Stimulated activated naive CD8-positive, alpha-beta T cell treated with anti-CD3 and anti-CD28 coated beads, Interleukin-15, amount 100 ng/mL, for 72 hours (primary cell): ENCODE data around the gene UGGT2.
"Not testable (repeated sequence)": the region's sequence is repeated elsewhere in the genome, so short reads cannot be mapped to it uniquely, and the experiment has no call there.

Experiments
- ATAC-seq: fragments of 150-1000 bp; cut with Tn5 transposase; 2 replicates; pipeline ENCODE4 v1.10.0; 2021; ENCODE audit warnings: mild to moderate bottlenecking, moderate library complexity
- DNase-seq, 2 donors: peaks; one replicate each; pipeline ENCODE4 v3.0.0; 2021 to 2022
- H3K27ac Mint-ChIP-seq, 2 donors: one replicate each; pipeline ENCODE4 v1.8.0; 2022; ENCODE audit warnings: mild to moderate bottlenecking in 2 of 2, mixed read lengths in 2 of 2, moderate library complexity in 2 of 2
- H3K27me3 Mint-ChIP-seq: one replicate; pipeline ENCODE4 v1.8.0; 2022; ENCODE audit warnings: mixed read lengths
- H3K4me1 Mint-ChIP-seq: one replicate; pipeline ENCODE4 v1.8.0; 2022; ENCODE audit warnings: mild to moderate bottlenecking, mixed read lengths
- H3K4me3 Mint-ChIP-seq, 2 donors: one replicate each; pipeline ENCODE4 v1.8.0; 2022; ENCODE audit warnings: mild to moderate bottlenecking in 2 of 2, mixed read lengths in 2 of 2, moderate library complexity in 1 of 2
- H3K9me3 Mint-ChIP-seq, 2 donors: one replicate each; pipeline ENCODE4 v1.8.0; 2022; ENCODE audit warnings: mixed read lengths in 2 of 2

The UGGT2 gene

DNA sequence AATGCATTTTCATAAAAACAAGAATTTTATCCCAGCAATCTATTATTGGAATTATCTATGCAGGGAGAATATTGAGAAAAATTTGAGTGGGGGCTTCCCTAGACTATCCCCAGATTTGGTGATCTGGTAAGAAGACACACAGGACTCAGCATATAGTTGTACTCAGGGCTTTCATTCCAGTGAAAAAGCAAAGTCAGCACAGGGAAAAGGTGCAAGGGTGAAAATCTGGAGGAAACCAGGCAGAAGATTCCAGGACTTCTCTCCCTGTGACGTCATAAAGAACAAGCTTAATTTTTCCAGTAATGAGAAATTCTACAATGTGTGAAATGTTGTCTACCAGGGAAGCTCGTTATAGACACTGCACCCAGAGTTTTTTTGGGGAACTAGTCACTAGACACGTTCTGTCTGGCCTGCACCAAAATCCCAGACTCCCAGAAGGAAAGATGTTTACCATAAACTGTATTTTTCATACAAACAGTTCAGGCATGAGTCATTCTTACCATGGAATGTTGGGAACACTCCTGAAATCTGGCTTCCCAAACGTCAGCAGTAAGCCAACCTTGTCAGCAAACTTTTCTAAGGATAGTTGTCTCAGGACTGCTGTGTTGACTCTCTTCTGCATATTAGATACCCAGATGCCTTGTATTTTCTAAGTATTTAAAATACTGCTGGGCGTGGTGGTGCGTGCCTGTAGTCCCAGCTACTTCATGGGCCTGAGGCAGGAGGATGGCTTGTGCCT lies 268.9 kb downstream of the UGGT2 start:
- Mint-ChIP-seq H3K4me1 (no peaks in the 10 kb centered on the region), H3K27ac (no peak overlapping the region), H3K9me3 (no peaks in the 10 kb centered on the region), H3K4me3 (no peak overlapping the region), H3K27me3 (no peaks in the 10 kb centered on the region)
- DNase-seq (no peak), ATAC-seq (no peak)

GRCh38 chr13:95783747-95784146 lies 269.5 kb downstream of the UGGT2 start:
- H3K9me3 Mint-ChIP-seq = no peaks in the 10 kb centered on the region
- DNase-seq (no peak), ATAC-seq (no peak)
- H3K4me1 Mint-ChIP-seq = no peaks in the 10 kb centered on the region
- no peaks in the 10 kb centered on the region for H3K27me3 Mint-ChIP-seq
- no peak overlapping the region for H3K4me3 Mint-ChIP-seq
- H3K27ac Mint-ChIP-seq = no peak overlapping the region

GRCh38 chr13:95781940-95782339 lies 271.3 kb downstream of the UGGT2 start:
- ATAC-seq, H3K27me3 Mint-ChIP-seq, H3K4me3 Mint-ChIP-seq, H3K4me1 Mint-ChIP-seq, H3K9me3 Mint-ChIP-seq, DNase-seq, H3K27ac Mint-ChIP-seq: not testable (repeated sequence)

GRCh38 chr13:95781016-95781415 lies 272.2 kb downstream of the UGGT2 start:
- no peaks in the 10 kb centered on the region for H3K27me3 Mint-ChIP-seq

GRCh38 chr13:95779522-95779921 lies 273.7 kb downstream of the UGGT2 start:
- no peak for ATAC-seq
- H3K27me3 Mint-ChIP-seq = no peaks in the 10 kb centered on the region
- no peak for DNase-seq
- H3K4me3 Mint-ChIP-seq = no peak overlapping the region
- H3K9me3 Mint-ChIP-seq = no peaks in the 10 kb centered on the region
- peaks cover under 1% of the 10 kb centered on the region for H3K4me1 Mint-ChIP-seq
- H3K27ac Mint-ChIP-seq = no peak overlapping the region

More at GRCh38 chr13:95781016-95781415, 272.2 kb downstream of the UGGT2 start:
- ATAC-seq (no peak), DNase-seq (no peak)
- Mint-ChIP-seq H3K4me1 (no peaks in the 10 kb centered on the region), H3K4me3 (no peak overlapping the region), H3K27ac (no peak overlapping the region), H3K9me3 (no peaks in the 10 kb centered on the region)

DNA sequence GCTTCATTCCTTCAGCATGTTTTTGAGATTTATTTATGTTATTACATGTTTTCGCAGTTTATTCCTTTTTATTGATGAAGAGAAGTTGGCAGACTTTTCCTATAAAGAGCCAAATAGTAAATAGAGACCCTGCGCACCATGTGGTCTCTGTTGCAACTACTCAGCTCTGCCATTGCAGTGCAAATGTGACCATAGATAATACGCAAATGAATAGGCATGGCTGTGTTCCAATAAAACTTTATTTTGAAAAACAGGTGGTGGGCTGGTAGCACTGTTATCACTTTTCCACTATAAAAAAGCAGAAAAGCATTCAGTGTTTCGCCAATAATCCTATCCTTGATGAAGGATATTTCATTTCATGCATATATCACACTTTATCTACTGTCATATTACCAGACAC lies 281.3 kb downstream of the UGGT2 start:
- no peaks in the 10 kb centered on the region for H3K27me3 Mint-ChIP-seq
- no peaks in the 10 kb centered on the region for H3K9me3 Mint-ChIP-seq
- ATAC-seq (no peak), DNase-seq (no peak)
- H3K4me1 Mint-ChIP-seq = peaks cover 13% of the 10 kb centered on the region
- no peak overlapping the region for H3K4me3 Mint-ChIP-seq
- H3K27ac Mint-ChIP-seq = no peak overlapping the region

GRCh38 chr13:95763601-95764000 lies 289.6 kb downstream of the UGGT2 start:
- ATAC-seq (no peak), DNase-seq (no peak)
- H3K4me1 Mint-ChIP-seq = no peaks in the 10 kb centered on the region
- no peak overlapping the region for H3K4me3 Mint-ChIP-seq
- no peaks in the 10 kb centered on the region for H3K9me3 Mint-ChIP-seq
- H3K27me3 Mint-ChIP-seq = no peaks in the 10 kb centered on the region
- no peak overlapping the region for H3K27ac Mint-ChIP-seq

DNA sequence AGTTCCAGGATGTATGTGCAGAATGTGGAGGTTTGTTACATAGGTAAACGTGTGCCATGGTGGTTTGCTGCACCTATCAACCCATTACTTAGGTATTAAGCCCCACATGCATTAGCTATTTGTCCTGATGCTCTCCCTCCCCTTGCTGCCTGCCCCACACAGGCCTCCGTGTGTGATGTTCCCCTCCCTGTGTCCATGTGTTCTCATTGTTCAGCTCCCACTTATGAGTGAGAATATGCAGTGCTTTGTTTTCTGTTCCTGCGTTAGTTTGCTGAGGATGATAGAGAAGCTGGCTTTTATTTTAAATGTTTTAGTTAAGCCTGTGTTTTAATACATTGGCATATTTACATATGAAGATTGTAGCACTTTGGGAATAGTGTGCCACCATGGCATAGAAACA lies 290.6 kb downstream of the UGGT2 start:
- H3K27me3 Mint-ChIP-seq, H3K4me3 Mint-ChIP-seq, H3K4me1 Mint-ChIP-seq, DNase-seq, ATAC-seq, H3K9me3 Mint-ChIP-seq, H3K27ac Mint-ChIP-seq: not testable (repeated sequence)

GRCh38 chr13:95756072-95756471 lies 297.1 kb downstream of the UGGT2 start:
- no peaks in the 10 kb centered on the region for H3K27me3 Mint-ChIP-seq
- no peak for DNase-seq
- peaks cover 9% of the 10 kb centered on the region for H3K4me1 Mint-ChIP-seq
- peak overlapping the region; percentile 87 to 94 for H3K27ac Mint-ChIP-seq
- H3K4me3 Mint-ChIP-seq = no peak overlapping the region
- no peak for ATAC-seq
- H3K9me3 Mint-ChIP-seq = peaks cover 5 to 15% of the 10 kb centered on the region in 2 donors

DNA sequence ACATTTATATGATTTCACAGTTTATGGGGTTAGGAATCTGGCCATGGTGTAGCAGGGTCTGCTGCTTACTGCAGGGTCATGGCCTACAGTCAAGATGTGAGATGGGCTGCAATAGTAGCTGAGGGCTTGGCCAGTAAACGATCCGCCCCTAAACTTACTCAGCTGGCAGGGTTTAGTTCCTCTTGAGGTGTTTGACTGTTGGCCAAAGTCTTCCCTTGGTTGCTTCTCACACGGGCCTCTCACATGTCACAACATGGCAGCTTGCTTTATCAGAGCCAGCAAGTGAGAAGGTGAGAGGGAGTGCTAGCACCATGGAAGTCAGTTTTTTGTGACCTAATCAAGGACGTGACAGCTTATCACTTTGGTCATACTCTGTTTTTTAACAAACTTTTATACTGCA lies 299.1 kb downstream of the UGGT2 start:
- no peak overlapping the region for H3K27ac Mint-ChIP-seq
- no peaks in the 10 kb centered on the region for H3K27me3 Mint-ChIP-seq
- H3K4me1 Mint-ChIP-seq = peaks cover 9% of the 10 kb centered on the region
- peaks cover 5 to 16% of the 10 kb centered on the region in 2 donors for H3K9me3 Mint-ChIP-seq
- ATAC-seq (no peak), DNase-seq (no peak)
- H3K4me3 Mint-ChIP-seq = no peak overlapping the region

- DNase-seq = no peak
- ATAC-seq = no peak
- no peaks in the 10 kb centered on the region for H3K27me3 Mint-ChIP-seq
- peaks cover 5 to 16% of the 10 kb centered on the region in 2 donors for H3K9me3 Mint-ChIP-seq
- no peak overlapping the region for H3K27ac Mint-ChIP-seq
- no peak overlapping the region for H3K4me3 Mint-ChIP-seq
- H3K4me1 Mint-ChIP-seq = peaks cover 9% of the 10 kb centered on the region
These were observed 300.5 kb downstream of the UGGT2 start for GRCh38 chr13:95752677-95753076.
